ENCODE results near the gene MYO3B. TPM values are rescaled to one million over a fixed set of nuclear protein-coding genes. Genes with fewer than 3 reads are reported as not detected.

MYO3B gene
- total RNA-seq, 1 experiment from 2014 or later, result 0.52 TPM

GRCh38 chr2:170425281-170425751, 247.4 kb downstream of the MYO3B start:
- peak; percentile 32 for DNase-seq (ENCODE audit: low spot score)
- CTCF ChIA-PET, result no interaction called here
- Histone ChIP-seq H3K27me3 (replicated peaks; ENCODE audit: insufficient read depth, low read depth, low read length, poor library complexity) (no peaks in the 10 kb centered on the region), H3K27ac (ENCODE audit: low read depth, low read length, poor library complexity, severe bottlenecking) (no peak overlapping the region), H3K9me3 (ENCODE audit: low read depth, low read length, poor library complexity, severe bottlenecking) (no peaks in the 10 kb centered on the region), H3K4me1 (ENCODE audit: insufficient read depth, low read length, poor library complexity, severe bottlenecking) (no peaks in the 10 kb centered on the region), H3K36me3 (ENCODE audit: insufficient read depth, low read length, poor library complexity, severe bottlenecking) (no peaks in the 10 kb centered on the region), H3K4me3 (ENCODE audit: low read depth, low read length, poor library complexity, severe bottlenecking) (no peak overlapping the region)
- TF ChIP-seq CTCF (conservative IDR thresholded peaks at IDR 0.05; ENCODE audit: low read depth, low read length) (no peak), EZH2 (IDR thresholded peaks at IDR 0.05; ENCODE audit: borderline replicate concordance, low read depth, low read length, poor library complexity, severe bottlenecking) (no peak)
- intact Hi-C loops (cut with micrococcal nuclease; ENCODE audit: unreplicated experiment), result no loop called here
- no TSS peak for BruUV-seq (replicated peaks)
- POLR2A ChIA-PET (ENCODE audit: low non-redundant PET), result no interaction called here

GRCh38 chr2:170428868-170429267, 250.9 kb downstream of the MYO3B start:
- CTCF ChIA-PET, result no interaction called here
- no TSS peak for BruUV-seq (replicated peaks)
- no peak for DNase-seq (ENCODE audit: low spot score)

GRCh38 chr2:170432823-170433222, 254.9 kb downstream of the MYO3B start:
- POLR2A ChIA-PET (ENCODE audit: low non-redundant PET), result no interaction called here
- no peaks in the 10 kb centered on the region for H3K9me3 ChIP-seq (ENCODE audit: low read depth, low read length, poor library complexity, severe bottlenecking)
- H3K27me3 ChIP-seq (replicated peaks; ENCODE audit: insufficient read depth, low read depth, low read length, poor library complexity), result no peaks in the 10 kb centered on the region
- intact Hi-C loops (cut with micrococcal nuclease; ENCODE audit: unreplicated experiment), result no loop called here
- no TSS peak for BruUV-seq (replicated peaks)
- TF ChIP-seq EZH2 (IDR thresholded peaks at IDR 0.05; ENCODE audit: borderline replicate concordance, low read depth, low read length, poor library complexity, severe bottlenecking) (no peak), CTCF (conservative IDR thresholded peaks at IDR 0.05; ENCODE audit: low read depth, low read length) (no peak)
- no peaks in the 10 kb centered on the region for H3K36me3 ChIP-seq (ENCODE audit: insufficient read depth, low read length, poor library complexity, severe bottlenecking)
- H3K4me1 ChIP-seq (ENCODE audit: insufficient read depth, low read length, poor library complexity, severe bottlenecking), result no peaks in the 10 kb centered on the region
- H3K27ac ChIP-seq (ENCODE audit: low read depth, low read length, poor library complexity, severe bottlenecking), result no peak overlapping the region
- H3K4me3 ChIP-seq (ENCODE audit: low read depth, low read length, poor library complexity, severe bottlenecking), result no peak overlapping the region
- no peak for DNase-seq (ENCODE audit: low spot score)
- CTCF ChIA-PET, result no interaction called here

More at GRCh38 chr2:170428868-170429267, 250.9 kb downstream of the MYO3B start:
- TF ChIP-seq EZH2 (IDR thresholded peaks at IDR 0.05; ENCODE audit: borderline replicate concordance, low read depth, low read length, poor library complexity, severe bottlenecking), result no peak
- no peak for TF ChIP-seq CTCF (conservative IDR thresholded peaks at IDR 0.05; ENCODE audit: low read depth, low read length)
- intact Hi-C loops (cut with micrococcal nuclease; ENCODE audit: unreplicated experiment), result no loop called here
- H3K27ac ChIP-seq (ENCODE audit: low read depth, low read length, poor library complexity, severe bottlenecking), result no peak overlapping the region
- H3K27me3 ChIP-seq (replicated peaks; ENCODE audit: insufficient read depth, low read depth, low read length, poor library complexity), result no peaks in the 10 kb centered on the region
- no peaks in the 10 kb centered on the region for H3K9me3 ChIP-seq (ENCODE audit: low read depth, low read length, poor library complexity, severe bottlenecking)
- POLR2A ChIA-PET (ENCODE audit: low non-redundant PET), result no interaction called here
- H3K4me1 ChIP-seq (ENCODE audit: insufficient read depth, low read length, poor library complexity, severe bottlenecking), result no peaks in the 10 kb centered on the region
- H3K36me3 ChIP-seq (ENCODE audit: insufficient read depth, low read length, poor library complexity, severe bottlenecking), result no peaks in the 10 kb centered on the region
- no peak overlapping the region for H3K4me3 ChIP-seq (ENCODE audit: low read depth, low read length, poor library complexity, severe bottlenecking)
